Measurements from ENCODE around the gene IDH3G. TPM values are rescaled to one million over a fixed set of nuclear protein-coding genes. Genes with fewer than 3 reads are reported as not detected.
A peak's percentile ranks its signal among the peaks of the same experiment; 100 is the strongest.

Gene IDH3G
- total RNA-seq, 6 experiments from 2014 or later, result 60.2 to 67.1 (median 62.8) TPM

DNA sequence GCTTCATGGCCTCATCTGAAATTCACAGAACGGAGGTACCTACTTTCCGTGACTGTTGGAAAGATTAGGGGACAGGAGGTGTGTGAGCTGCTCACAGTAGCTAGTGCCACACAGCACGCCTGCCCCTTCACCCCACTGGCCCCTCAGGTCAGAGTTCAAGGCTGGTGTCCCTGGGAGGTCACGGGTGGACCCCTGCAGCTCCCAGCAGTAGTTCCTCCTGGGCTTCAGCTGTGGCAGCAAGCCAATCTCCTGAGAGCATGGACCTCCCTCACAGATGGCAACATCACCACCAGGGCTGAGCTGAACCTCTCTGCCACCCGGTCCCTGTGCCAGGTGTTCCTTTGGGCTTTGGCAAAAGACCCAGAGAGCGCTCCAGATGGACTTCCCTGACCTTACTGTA lies 1.8 kb downstream of the IDH3G start:
- H3K4me1 Mint-ChIP-seq (ENCODE audit: low read depth), result peaks cover 18% of the 10 kb centered on the region
- peak overlapping the region; percentile 95; the same call in 1 of the 2 replicates for H3K4me3 Mint-ChIP-seq
- DNase-seq, result no peak
- no peak overlapping the region for H3K27ac Mint-ChIP-seq
- no peaks in the 10 kb centered on the region for H3K9me3 Mint-ChIP-seq
- H3K27me3 Mint-ChIP-seq (ENCODE audit: insufficient read depth), result peaks cover 2% of the 10 kb centered on the region; the same call in 1 of the 2 replicates
- H3K36me3 Mint-ChIP-seq (ENCODE audit: low read depth), result peaks cover 4% of the 10 kb centered on the region
- TF ChIP-seq, protein P1, sequence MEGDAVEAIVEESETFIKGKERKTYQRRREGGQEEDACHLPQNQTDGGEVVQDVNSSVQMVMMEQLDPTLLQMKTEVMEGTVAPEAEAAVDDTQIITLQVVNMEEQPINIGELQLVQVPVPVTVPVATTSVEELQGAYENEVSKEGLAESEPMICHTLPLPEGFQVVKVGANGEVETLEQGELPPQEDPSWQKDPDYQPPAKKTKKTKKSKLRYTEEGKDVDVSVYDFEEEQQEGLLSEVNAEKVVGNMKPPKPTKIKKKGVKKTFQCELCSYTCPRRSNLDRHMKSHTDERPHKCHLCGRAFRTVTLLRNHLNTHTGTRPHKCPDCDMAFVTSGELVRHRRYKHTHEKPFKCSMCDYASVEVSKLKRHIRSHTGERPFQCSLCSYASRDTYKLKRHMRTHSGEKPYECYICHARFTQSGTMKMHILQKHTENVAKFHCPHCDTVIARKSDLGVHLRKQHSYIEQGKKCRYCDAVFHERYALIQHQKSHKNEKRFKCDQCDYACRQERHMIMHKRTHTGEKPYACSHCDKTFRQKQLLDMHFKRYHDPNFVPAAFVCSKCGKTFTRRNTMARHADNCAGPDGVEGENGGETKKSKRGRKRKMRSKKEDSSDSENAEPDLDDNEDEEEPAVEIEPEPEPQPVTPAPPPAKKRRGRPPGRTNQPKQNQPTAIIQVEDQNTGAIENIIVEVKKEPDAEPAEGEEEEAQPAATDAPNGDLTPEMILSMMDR (IDR thresholded peaks at IDR 0.05), result no peak

DNA sequence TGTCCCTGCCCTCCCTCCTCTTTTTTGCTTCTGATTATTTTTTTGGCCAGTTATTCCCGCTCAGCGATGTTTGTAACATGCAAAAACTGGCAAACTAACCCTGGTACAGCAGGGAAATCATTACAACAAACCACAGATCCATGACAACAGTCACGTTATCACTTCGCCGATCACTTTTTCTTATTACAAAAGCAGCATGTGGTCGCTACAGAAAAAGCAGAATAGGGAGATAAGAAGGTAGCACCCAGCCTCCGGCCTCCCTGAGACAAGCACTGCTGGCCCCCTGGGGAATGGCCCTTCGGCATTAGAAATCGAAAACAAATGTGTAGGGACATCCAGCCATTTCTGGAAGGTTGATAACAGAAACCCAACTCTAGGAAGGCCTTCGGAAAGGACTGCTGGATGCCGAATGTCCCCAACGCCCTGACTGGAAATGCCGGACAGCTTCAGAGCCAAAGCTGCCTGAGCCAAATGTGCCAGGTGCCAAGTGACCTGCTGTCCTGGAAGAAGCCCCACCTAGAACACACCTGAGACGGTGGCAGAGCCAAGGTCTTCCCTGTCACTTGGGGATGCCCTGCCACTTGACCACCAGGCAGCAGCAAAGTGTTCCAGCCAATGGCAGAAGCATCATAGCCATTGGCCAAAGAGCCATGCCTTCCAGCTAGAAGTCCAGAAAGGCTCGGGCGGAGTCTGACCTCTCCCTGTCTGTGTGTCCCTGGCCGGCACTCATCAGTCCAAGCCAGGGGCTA lies 2.9 kb downstream of the IDH3G start:
- Mint-ChIP-seq H3K36me3 (ENCODE audit: low read depth) (peaks cover 4% of the 10 kb centered on the region), H3K27me3 (ENCODE audit: insufficient read depth) (peaks cover 2% of the 10 kb centered on the region; the same call in 1 of the 2 replicates), H3K27ac (no peak overlapping the region), H3K9me3 (no peaks in the 10 kb centered on the region), H3K4me1 (ENCODE audit: low read depth) (peaks cover 16% of the 10 kb centered on the region), H3K4me3 (no peak overlapping the region)
- no peak for DNase-seq
- TF ChIP-seq, protein P1 (IDR thresholded peaks at IDR 0.05), result no peak

DNA sequence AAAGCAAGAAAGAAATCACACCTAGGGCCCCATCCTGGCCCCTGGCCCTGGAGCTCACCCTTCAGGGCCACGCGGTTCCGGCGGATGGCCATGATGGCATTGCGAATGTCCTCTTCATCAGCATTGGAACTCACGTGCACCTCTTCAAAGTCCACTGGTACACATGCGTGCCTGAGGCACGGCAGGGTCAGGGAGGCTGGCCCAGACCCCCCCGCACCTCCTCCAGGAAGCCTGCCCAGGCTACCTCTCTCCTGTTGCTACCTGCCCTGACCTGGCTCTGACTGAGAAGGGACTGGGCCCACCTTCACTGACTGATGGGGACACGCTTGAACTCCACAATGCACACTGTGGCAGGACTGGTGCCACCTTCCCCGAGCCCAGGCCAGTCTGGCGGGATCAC lies 4.5 kb downstream of the IDH3G start:
- no peaks in the 10 kb centered on the region for H3K9me3 Mint-ChIP-seq
- no peak overlapping the region for H3K4me3 Mint-ChIP-seq
- no peak for DNase-seq
- H3K27ac Mint-ChIP-seq, result no peak overlapping the region
- H3K36me3 Mint-ChIP-seq (ENCODE audit: low read depth), result peaks cover 4% of the 10 kb centered on the region
- H3K4me1 Mint-ChIP-seq (ENCODE audit: low read depth), result peaks cover 8% of the 10 kb centered on the region
- H3K27me3 Mint-ChIP-seq (ENCODE audit: insufficient read depth), result peaks cover 5% of the 10 kb centered on the region
- TF ChIP-seq, protein P1 (IDR thresholded peaks at IDR 0.05), result no peak

DNA sequence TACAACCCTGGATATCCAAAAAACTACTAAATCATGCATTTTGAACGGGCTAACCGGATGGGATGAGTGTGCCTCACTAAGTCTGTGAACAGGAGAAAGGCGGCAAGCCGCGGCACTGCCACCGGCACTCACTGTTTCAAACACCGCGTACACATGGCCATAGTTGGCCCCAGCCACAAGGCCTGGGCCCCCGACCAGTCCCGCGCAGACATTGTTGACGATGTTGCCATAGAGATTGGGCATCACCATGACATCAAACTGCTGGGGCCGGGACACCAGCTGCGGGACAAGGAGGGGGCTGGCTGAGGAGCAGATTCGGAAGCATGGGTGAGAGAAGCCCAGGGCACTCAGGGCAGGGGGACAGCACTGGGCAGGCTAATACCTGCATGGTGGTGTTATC lies 7.5 kb downstream of the IDH3G start:
- TF ChIP-seq, protein P1 (IDR thresholded peaks at IDR 0.05), result no peak
- H3K36me3 Mint-ChIP-seq (ENCODE audit: low read depth), result no peaks in the 10 kb centered on the region
- H3K4me3 Mint-ChIP-seq, result no peak overlapping the region
- H3K27me3 Mint-ChIP-seq (ENCODE audit: insufficient read depth), result peaks cover 4% of the 10 kb centered on the region
- no peaks in the 10 kb centered on the region for H3K4me1 Mint-ChIP-seq (ENCODE audit: low read depth)
- no peak overlapping the region for H3K27ac Mint-ChIP-seq
- DNase-seq, result no peak
- H3K9me3 Mint-ChIP-seq, result no peaks in the 10 kb centered on the region

DNA sequence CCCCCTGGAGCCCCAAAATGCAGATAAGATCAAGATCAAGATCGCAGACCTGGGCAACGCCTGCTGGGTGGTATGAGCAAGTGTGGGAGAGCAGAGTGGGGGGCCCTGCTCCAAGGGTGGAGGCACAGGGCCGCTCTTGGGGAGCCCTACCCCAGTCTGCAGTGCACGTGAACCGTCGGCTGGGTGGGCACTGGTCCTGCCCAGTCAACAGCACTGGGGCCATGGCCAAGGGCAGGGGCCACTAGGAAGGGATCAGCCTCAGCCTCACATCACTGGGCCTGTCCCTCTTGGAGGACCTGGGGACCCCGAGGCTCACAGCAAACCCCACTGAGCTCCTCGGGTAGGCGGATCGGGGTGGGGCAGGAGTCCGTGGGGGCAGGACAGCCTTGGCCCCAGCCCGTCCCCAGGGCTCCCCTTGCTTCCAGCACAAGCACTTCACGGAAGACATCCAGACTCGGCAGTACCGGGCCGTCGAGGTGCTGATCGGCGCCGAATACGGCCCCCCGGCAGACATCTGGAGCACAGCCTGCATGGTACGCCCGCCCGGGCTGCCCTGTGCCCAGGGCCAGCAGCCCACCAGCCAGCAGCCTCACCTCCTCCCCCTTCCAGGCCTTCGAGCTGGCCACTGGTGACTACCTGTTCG lies 9.7 kb downstream of the IDH3G start:
- DNase-seq, result no peak
- Mint-ChIP-seq H3K27ac (no peak overlapping the region), H3K27me3 (ENCODE audit: insufficient read depth) (peaks cover 4% of the 10 kb centered on the region), H3K36me3 (ENCODE audit: low read depth) (no peaks in the 10 kb centered on the region), H3K4me1 (ENCODE audit: low read depth) (peaks cover 7% of the 10 kb centered on the region), H3K9me3 (no peaks in the 10 kb centered on the region), H3K4me3 (no peak overlapping the region)
- TF ChIP-seq, protein P1 (IDR thresholded peaks at IDR 0.05), result no peak
